WTC11 (cell line): ENCODE measurements around the gene CACNA2D3. TPM values are rescaled to one million over a fixed set of nuclear protein-coding genes. Genes with fewer than 3 reads are reported as not detected.
A peak's percentile ranks its signal among the peaks of the same experiment; 100 is the strongest.

ENCODE experiments used
- ATAC-seq: fragments of 200-7000 bp; cut with Tn5 transposase; 2 replicates; pipeline ENCODE4 v1.10.0; 2021; ENCODE audit warnings: mild to moderate bottlenecking, moderate library complexity
- CTCF ChIA-PET: fragments of 300-600 bp; sonication (Branson Sonifier 250); formaldehyde crosslinking; loops from one replicate; lab custom pipeline; 2021; ENCODE audit warnings: antibody characterized with exemption; lab: Charles Lee
- POLR2A ChIA-PET: fragments of 350-600 bp; sonication (Branson Sonifier 250); formaldehyde crosslinking; loops from one replicate; lab custom pipeline; 2021; ENCODE audit warnings: antibody characterized with exemption; lab: Charles Lee
- DNase-seq: peaks from one replicate; pipeline ENCODE4 v3.0.0; 2021; ENCODE audit warnings: low spot score
- H3K27ac Mint-ChIP-seq: 2 replicates; pipeline ENCODE4 v1.8.0; 2021; ENCODE audit warnings: mixed read lengths
- H3K27me3 Mint-ChIP-seq: 2 replicates; pipeline ENCODE4 v1.8.0; 2021; ENCODE audit warnings: low read depth, mild to moderate bottlenecking, moderate library complexity, mixed read lengths
- H3K36me3 Mint-ChIP-seq: 2 replicates; pipeline ENCODE4 v1.8.0; 2021; ENCODE audit warnings: mixed read lengths
- H3K4me1 Mint-ChIP-seq: 2 replicates; pipeline ENCODE4 v1.8.0; 2022; ENCODE audit warnings: mixed read lengths
- H3K4me3 Mint-ChIP-seq: 2 replicates; pipeline ENCODE4 v1.8.0; 2021; ENCODE audit warnings: mild to moderate bottlenecking, moderate library complexity, mixed read lengths
- H3K9me3 Mint-ChIP-seq: 2 replicates; pipeline ENCODE4 v1.8.0; 2021; ENCODE audit warnings: mixed read lengths
- ELF4 ChIP-seq: sonication (generic); formaldehyde crosslinking; IDR thresholded peaks from 2 replicates; pipeline ENCODE4 v1.8.1; 2022; ENCODE audit warnings: low read depth, mild to moderate bottlenecking, moderate library complexity, missing genetic modification reagents
- KAT7 ChIP-seq: sonication (generic); formaldehyde crosslinking; IDR thresholded peaks from 2 replicates; pipeline ENCODE4 v1.8.1; 2023; ENCODE audit warnings: missing genetic modification reagents, mild to moderate bottlenecking, borderline replicate concordance
- NFATC4 ChIP-seq: fragments of 250-450 bp; sonication (Bioruptor Pico); IDR thresholded peaks from 2 replicates; pipeline ENCODE4 v1.9.0; 2021; ENCODE audit warnings: mild to moderate bottlenecking
- NR1H2 ChIP-seq: sonication (generic); formaldehyde crosslinking; IDR thresholded peaks from 2 replicates; pipeline ENCODE4 v1.9.0; 2021; ENCODE audit warnings: mild to moderate bottlenecking, moderate library complexity, missing genetic modification reagents
- PRRX2 ChIP-seq: fragments of 250-450 bp; sonication (Bioruptor Pico); IDR thresholded peaks from 2 replicates; pipeline ENCODE4 v1.8.0; 2021; ENCODE audit warnings: mild to moderate bottlenecking
- SMAD3 ChIP-seq: sonication (generic); formaldehyde crosslinking; IDR thresholded peaks from 2 replicates; pipeline ENCODE4 v1.8.0; 2022; ENCODE audit warnings: missing genetic modification reagents, mild to moderate bottlenecking, borderline replicate concordance
- ZBTB21 ChIP-seq: sonication (generic); formaldehyde crosslinking; IDR thresholded peaks from 2 replicates; pipeline ENCODE4 v1.8.1; 2023; ENCODE audit warnings: mild to moderate bottlenecking, missing genetic modification reagents, borderline replicate concordance
- ZNF232 ChIP-seq: sonication (generic); formaldehyde crosslinking; IDR thresholded peaks from 2 replicates; pipeline ENCODE4 v1.8.0; 2022; ENCODE audit warnings: mild to moderate bottlenecking, missing genetic modification reagents
- ZNF317 ChIP-seq: sonication (generic); formaldehyde crosslinking; IDR thresholded peaks from 2 replicates; pipeline ENCODE4 v1.8.1; 2023; ENCODE audit warnings: low read depth, mild to moderate bottlenecking, moderate library complexity, missing genetic modification reagents, borderline replicate concordance
- ZNF423 ChIP-seq: fragments of 250-450 bp; sonication (Bioruptor Pico); IDR thresholded peaks from 2 replicates; pipeline ENCODE4 v2.1.2; 2022; ENCODE audit warnings: mild to moderate bottlenecking, moderate library complexity
- ZNF671 ChIP-seq: fragments of 250-450 bp; sonication (Bioruptor Pico); IDR thresholded peaks from 2 replicates; pipeline ENCODE4 v1.8.0; 2021; ENCODE audit warnings: mild to moderate bottlenecking
- total RNA-seq: library from RNA; stranded (reverse); gene quantifications from 3 replicates; pipeline ENCODE4 v1.2.3, GENCODE V29; 2021
- TF ChIP-seq, protein P1 (sequence below): sonication (generic); formaldehyde crosslinking; conservative IDR thresholded peaks from 2 replicates; pipeline ENCODE4 v1.8.1; 2023; ENCODE audit warnings: mild to moderate bottlenecking, low read depth, missing genetic modification reagents, moderate library complexity
- TF ChIP-seq, protein P2 (sequence below): sonication (generic); formaldehyde crosslinking; IDR thresholded peaks from 2 replicates; pipeline ENCODE4 v1.8.0; 2022; ENCODE audit warnings: mild to moderate bottlenecking, missing genetic modification reagents
- TF ChIP-seq, protein P3 (sequence below): fragments of 250-450 bp; sonication (Bioruptor Pico); IDR thresholded peaks from 2 replicates; pipeline ENCODE4 v1.9.0; 2021; ENCODE audit warnings: mild to moderate bottlenecking
- TF ChIP-seq, protein P4 (sequence below): sonication (generic); formaldehyde crosslinking; IDR thresholded peaks from 2 replicates; pipeline ENCODE4 v1.8.0; 2023; ENCODE audit warnings: missing genetic modification reagents, mild to moderate bottlenecking, borderline replicate concordance
- TF ChIP-seq, protein P5 (sequence below): sonication (generic); formaldehyde crosslinking; IDR thresholded peaks from 2 replicates; pipeline ENCODE4 v1.8.1; 2023; ENCODE audit warnings: mild to moderate bottlenecking, missing genetic modification reagents, moderate library complexity
- TF ChIP-seq, protein P6 (sequence below): sonication (generic); formaldehyde crosslinking; IDR thresholded peaks from 2 replicates; pipeline ENCODE4 v1.8.0; 2022; ENCODE audit warnings: missing genetic modification reagents

The CACNA2D3 gene
- total RNA-seq, 1 experiment from 2014 or later, result 5.0 TPM

DNA sequence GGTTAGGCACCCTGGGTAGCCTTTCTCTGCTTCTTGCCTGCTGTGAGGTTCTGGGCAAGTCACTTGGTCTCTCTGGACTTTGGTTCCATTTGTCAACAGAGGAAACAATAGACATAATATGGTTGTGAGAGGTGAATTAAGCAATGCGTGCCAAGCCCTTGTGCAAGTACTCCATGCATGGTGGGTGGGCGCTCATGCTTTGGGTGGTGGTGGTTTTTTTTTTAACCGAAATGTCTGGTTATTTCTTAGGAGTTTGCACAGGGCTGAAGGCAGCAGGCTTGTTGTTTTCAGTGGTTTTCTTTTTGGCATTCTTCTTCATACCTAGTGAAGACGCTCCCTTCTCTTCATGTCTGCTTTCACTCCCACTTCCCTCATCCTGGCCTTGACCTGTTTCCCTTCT lies 889.7 kb downstream of the CACNA2D3 start (continued):
- TF ChIP-seq, protein P1, sequence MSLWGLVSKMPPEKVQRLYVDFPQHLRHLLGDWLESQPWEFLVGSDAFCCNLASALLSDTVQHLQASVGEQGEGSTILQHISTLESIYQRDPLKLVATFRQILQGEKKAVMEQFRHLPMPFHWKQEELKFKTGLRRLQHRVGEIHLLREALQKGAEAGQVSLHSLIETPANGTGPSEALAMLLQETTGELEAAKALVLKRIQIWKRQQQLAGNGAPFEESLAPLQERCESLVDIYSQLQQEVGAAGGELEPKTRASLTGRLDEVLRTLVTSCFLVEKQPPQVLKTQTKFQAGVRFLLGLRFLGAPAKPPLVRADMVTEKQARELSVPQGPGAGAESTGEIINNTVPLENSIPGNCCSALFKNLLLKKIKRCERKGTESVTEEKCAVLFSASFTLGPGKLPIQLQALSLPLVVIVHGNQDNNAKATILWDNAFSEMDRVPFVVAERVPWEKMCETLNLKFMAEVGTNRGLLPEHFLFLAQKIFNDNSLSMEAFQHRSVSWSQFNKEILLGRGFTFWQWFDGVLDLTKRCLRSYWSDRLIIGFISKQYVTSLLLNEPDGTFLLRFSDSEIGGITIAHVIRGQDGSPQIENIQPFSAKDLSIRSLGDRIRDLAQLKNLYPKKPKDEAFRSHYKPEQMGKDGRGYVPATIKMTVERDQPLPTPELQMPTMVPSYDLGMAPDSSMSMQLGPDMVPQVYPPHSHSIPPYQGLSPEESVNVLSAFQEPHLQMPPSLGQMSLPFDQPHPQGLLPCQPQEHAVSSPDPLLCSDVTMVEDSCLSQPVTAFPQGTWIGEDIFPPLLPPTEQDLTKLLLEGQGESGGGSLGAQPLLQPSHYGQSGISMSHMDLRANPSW (CRISPR knock-in tag), result no peak
- no peak for TF ChIP-seq ZNF671 (CRISPR knock-in tag)

DNA sequence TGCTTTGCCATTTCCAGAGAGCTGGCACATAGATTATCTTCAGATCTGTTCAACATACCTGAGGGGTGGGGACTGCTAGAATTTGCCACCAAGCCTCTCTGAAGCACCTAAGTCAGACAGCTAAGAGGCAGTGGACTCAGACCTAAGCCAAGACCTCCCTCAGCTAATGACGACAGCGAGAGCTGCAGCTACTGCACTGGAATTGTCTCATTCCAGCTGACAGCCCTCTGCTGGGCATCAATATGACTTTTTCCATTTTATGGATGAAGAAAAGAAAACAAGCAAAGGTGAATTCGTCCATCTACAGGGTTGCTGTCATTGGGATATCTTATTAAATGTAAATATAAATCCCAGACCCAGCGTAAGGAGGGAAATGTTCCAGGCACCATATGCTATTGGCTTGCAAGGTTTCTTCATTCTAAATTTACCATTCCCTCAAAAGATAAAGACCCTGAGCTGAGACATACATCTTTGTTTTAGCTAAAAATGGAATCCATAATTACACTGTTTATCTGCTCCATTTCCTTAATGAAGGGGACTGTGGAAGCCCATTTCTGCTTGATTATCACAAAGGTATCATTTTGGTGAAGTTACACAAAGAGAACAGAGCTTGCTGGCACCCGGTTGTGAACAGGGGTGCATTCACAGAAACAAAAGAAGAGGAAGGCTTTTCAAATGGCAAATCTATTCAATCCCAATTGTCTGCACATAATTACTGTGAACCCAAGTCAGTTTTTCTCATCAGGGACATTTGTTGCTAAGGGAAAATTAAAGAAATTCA lies 891.0 kb downstream of the CACNA2D3 start:
- H3K4me3 Mint-ChIP-seq, result no peak overlapping the region
- CTCF ChIA-PET, result no interaction called here
- no peaks in the 10 kb centered on the region for H3K36me3 Mint-ChIP-seq
- DNase-seq, result no peak
- POLR2A ChIA-PET, result no interaction called here
- no peaks in the 10 kb centered on the region for H3K27me3 Mint-ChIP-seq
- H3K27ac Mint-ChIP-seq, result peak overlapping the region; percentile 13; the same call in 1 of the 2 replicates
- TF ChIP-seq, protein P2, sequence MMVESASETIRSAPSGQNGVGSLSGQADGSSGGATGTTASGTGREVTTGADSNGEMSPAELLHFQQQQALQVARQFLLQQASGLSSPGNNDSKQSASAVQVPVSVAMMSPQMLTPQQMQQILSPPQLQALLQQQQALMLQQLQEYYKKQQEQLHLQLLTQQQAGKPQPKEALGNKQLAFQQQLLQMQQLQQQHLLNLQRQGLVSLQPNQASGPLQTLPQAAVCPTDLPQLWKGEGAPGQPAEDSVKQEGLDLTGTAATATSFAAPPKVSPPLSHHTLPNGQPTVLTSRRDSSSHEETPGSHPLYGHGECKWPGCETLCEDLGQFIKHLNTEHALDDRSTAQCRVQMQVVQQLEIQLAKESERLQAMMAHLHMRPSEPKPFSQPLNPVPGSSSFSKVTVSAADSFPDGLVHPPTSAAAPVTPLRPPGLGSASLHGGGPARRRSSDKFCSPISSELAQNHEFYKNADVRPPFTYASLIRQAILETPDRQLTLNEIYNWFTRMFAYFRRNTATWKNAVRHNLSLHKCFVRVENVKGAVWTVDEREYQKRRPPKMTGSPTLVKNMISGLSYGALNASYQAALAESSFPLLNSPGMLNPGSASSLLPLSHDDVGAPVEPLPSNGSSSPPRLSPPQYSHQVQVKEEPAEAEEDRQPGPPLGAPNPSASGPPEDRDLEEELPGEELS (CRISPR knock-in tag), result no peak
- TF ChIP-seq, protein P3, sequence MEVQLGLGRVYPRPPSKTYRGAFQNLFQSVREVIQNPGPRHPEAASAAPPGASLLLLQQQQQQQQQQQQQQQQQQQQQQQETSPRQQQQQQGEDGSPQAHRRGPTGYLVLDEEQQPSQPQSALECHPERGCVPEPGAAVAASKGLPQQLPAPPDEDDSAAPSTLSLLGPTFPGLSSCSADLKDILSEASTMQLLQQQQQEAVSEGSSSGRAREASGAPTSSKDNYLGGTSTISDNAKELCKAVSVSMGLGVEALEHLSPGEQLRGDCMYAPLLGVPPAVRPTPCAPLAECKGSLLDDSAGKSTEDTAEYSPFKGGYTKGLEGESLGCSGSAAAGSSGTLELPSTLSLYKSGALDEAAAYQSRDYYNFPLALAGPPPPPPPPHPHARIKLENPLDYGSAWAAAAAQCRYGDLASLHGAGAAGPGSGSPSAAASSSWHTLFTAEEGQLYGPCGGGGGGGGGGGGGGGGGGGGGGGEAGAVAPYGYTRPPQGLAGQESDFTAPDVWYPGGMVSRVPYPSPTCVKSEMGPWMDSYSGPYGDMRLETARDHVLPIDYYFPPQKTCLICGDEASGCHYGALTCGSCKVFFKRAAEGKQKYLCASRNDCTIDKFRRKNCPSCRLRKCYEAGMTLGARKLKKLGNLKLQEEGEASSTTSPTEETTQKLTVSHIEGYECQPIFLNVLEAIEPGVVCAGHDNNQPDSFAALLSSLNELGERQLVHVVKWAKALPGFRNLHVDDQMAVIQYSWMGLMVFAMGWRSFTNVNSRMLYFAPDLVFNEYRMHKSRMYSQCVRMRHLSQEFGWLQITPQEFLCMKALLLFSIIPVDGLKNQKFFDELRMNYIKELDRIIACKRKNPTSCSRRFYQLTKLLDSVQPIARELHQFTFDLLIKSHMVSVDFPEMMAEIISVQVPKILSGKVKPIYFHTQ (CRISPR knock-in tag), result no peak
- TF ChIP-seq, protein P4, sequence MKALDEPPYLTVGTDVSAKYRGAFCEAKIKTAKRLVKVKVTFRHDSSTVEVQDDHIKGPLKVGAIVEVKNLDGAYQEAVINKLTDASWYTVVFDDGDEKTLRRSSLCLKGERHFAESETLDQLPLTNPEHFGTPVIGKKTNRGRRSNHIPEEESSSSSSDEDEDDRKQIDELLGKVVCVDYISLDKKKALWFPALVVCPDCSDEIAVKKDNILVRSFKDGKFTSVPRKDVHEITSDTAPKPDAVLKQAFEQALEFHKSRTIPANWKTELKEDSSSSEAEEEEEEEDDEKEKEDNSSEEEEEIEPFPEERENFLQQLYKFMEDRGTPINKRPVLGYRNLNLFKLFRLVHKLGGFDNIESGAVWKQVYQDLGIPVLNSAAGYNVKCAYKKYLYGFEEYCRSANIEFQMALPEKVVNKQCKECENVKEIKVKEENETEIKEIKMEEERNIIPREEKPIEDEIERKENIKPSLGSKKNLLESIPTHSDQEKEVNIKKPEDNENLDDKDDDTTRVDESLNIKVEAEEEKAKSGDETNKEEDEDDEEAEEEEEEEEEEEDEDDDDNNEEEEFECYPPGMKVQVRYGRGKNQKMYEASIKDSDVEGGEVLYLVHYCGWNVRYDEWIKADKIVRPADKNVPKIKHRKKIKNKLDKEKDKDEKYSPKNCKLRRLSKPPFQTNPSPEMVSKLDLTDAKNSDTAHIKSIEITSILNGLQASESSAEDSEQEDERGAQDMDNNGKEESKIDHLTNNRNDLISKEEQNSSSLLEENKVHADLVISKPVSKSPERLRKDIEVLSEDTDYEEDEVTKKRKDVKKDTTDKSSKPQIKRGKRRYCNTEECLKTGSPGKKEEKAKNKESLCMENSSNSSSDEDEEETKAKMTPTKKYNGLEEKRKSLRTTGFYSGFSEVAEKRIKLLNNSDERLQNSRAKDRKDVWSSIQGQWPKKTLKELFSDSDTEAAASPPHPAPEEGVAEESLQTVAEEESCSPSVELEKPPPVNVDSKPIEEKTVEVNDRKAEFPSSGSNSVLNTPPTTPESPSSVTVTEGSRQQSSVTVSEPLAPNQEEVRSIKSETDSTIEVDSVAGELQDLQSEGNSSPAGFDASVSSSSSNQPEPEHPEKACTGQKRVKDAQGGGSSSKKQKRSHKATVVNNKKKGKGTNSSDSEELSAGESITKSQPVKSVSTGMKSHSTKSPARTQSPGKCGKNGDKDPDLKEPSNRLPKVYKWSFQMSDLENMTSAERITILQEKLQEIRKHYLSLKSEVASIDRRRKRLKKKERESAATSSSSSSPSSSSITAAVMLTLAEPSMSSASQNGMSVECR, result no peak
- TF ChIP-seq SMAD3 (CRISPR knock-in tag) (no peak), NR1H2 (CRISPR knock-in tag) (no peak), NFATC4 (no peak), ZBTB21 (CRISPR knock-in tag) (no peak), ZNF232 (CRISPR knock-in tag) (no peak), ZNF317 (CRISPR knock-in tag) (no peak), KAT7 (CRISPR knock-in tag) (no peak), ZNF423 (CRISPR knock-in tag) (no peak), PRRX2 (CRISPR knock-in tag) (no peak), ELF4 (CRISPR knock-in tag) (no peak)
- TF ChIP-seq, protein P5, sequence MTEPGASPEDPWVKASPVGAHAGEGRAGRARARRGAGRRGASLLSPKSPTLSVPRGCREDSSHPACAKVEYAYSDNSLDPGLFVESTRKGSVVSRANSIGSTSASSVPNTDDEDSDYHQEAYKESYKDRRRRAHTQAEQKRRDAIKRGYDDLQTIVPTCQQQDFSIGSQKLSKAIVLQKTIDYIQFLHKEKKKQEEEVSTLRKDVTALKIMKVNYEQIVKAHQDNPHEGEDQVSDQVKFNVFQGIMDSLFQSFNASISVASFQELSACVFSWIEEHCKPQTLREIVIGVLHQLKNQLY (CRISPR knock-in tag), result no peak
- TF ChIP-seq, protein P6, sequence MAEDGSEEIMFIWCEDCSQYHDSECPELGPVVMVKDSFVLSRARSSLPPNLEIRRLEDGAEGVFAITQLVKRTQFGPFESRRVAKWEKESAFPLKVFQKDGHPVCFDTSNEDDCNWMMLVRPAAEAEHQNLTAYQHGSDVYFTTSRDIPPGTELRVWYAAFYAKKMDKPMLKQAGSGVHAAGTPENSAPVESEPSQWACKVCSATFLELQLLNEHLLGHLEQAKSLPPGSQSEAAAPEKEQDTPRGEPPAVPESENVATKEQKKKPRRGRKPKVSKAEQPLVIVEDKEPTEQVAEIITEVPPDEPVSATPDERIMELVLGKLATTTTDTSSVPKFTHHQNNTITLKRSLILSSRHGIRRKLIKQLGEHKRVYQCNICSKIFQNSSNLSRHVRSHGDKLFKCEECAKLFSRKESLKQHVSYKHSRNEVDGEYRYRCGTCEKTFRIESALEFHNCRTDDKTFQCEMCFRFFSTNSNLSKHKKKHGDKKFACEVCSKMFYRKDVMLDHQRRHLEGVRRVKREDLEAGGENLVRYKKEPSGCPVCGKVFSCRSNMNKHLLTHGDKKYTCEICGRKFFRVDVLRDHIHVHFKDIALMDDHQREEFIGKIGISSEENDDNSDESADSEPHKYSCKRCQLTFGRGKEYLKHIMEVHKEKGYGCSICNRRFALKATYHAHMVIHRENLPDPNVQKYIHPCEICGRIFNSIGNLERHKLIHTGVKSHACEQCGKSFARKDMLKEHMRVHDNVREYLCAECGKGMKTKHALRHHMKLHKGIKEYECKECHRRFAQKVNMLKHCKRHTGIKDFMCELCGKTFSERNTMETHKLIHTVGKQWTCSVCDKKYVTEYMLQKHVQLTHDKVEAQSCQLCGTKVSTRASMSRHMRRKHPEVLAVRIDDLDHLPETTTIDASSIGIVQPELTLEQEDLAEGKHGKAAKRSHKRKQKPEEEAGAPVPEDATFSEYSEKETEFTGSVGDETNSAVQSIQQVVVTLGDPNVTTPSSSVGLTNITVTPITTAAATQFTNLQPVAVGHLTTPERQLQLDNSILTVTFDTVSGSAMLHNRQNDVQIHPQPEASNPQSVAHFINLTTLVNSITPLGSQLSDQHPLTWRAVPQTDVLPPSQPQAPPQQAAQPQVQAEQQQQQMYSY, result no peak
- TF ChIP-seq, all 79 proteins: peak for 0
- Mint-ChIP-seq H3K9me3 (no peaks in the 10 kb centered on the region), H3K4me1 (peaks cover 15% of the 10 kb centered on the region)
- ATAC-seq, result no peak
